GM12891 (cell line): ENCODE data around the gene CDCA4.

Source experiments
- POLR2A ChIP-seq: IDR thresholded peaks from 2 replicates; pipeline ENCODE4 v1.6.1; 2011; ENCODE audit warnings: low read depth, low read length, control low read depth
- TAF1 ChIP-seq: IDR thresholded peaks from 2 replicates; pipeline ENCODE4 v1.6.1; 2011; ENCODE audit warnings: low read depth, low read length, control low read depth

DNA sequence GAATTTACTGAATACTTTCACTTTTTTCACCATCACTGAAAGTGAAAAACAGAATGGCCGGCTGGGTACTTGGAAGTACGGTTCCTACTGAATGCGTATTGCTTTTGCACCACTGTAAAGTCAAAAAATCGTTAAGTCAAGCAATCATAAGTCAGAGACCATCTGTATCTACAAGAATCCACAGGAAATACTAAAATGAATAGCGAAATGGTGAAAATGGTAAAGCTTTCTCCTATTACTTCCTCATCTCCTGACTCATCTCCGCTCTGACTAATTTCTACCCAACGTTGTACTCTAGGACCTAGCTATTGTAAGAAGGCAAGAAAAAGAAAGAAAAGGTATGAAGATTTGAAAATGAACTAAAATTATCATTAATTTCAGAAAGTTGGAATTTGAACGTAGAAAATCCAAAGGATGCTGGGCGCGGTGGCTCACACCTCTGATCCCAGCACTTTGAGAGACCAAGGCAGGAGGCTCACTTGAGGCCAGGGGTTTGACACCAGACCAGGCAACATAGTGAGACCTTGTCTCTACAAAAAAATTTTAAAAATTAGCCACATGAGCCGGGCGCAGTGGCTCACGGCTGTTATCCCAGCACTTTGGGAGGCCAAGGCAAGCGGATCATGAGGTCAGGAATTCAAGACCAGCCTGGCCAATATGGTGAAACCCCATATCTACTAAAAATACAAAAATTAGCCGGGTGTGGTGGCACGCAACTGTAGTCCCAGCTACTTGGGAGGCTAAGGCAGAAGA is 5.3 kb upstream of the CDCA4 start:
- TF ChIP-seq POLR2A (no peak), TAF1 (no peak)
